Endothelial cell of umbilical vein (primary cell): ENCODE data around the gene CD247. TPM values are rescaled to one million over a fixed set of nuclear protein-coding genes. Genes with fewer than 3 reads are reported as not detected.

Source experiments
- BruUV-seq: library from RNA; stranded (reverse); fragments of 400-500 nt; replicated peaks from 2 replicates; lab custom pipeline; 2021; lab: Mats Ljungman, UMichigan
- CTCF ChIA-PET: fragments of 300-600, 350-600 bp; sonication (Branson Sonifier 250); formaldehyde crosslinking; loops from one replicate; lab custom pipeline; 2021; ENCODE audit warnings: antibody characterized with exemption, inconsistent platforms; lab: Charles Lee
- POLR2A ChIA-PET: fragments of 300-600, 350-600 bp; sonication (Branson Sonifier 250); formaldehyde crosslinking; loops from one replicate; lab custom pipeline; 2021; ENCODE audit warnings: antibody characterized with exemption, inconsistent platforms; lab: Charles Lee
- DNase-seq: peaks from one replicate; pipeline ENCODE4 v3.0.0-alpha.2; 2011; ENCODE audit warnings: low read depth, low spot score
- FAIRE-seq: peaks from 2 replicates; lab custom pipeline; 2011; peaks lifted over from hg19 to GRCh38; lab: Jason Lieb, UNC
- H2AFZ ChIP-seq: 2 replicates; pipeline ENCODE4 v1.6.0; 2012; ENCODE audit warnings: low read depth, low read length, control low read depth, inconsistent platforms
- H3K27ac ChIP-seq: 2 replicates; pipeline ENCODE4 v1.5.1; 2011; ENCODE audit warnings: low read depth, mild to moderate bottlenecking, control low read depth, low read length, moderate library complexity; ENCODE audit not compliant: insufficient read depth
- H3K27me3 ChIP-seq, 2 experiments: 2 replicates each; pipeline versions ENCODE4 v1.6.0 to v1.6.1; 2011; ENCODE audit warnings: low read length in 2 of 2, mixed read lengths in 1 of 2; ENCODE audit not compliant: control insufficient read depth in 2 of 2, insufficient read depth in 2 of 2
- H3K36me3 ChIP-seq, 2 experiments: 2 replicates in 1 of 2; 3 replicates in 1 of 2; pipeline ENCODE4 v1.5.1; 2011; ENCODE audit warnings: low read length in 2 of 2, mild to moderate bottlenecking in 1 of 2, moderate library complexity in 1 of 2; ENCODE audit not compliant: control insufficient read depth in 2 of 2, insufficient read depth in 2 of 2; ENCODE audit errors: extremely low read depth in 1 of 2
- H3K4me1 ChIP-seq: 3 replicates; pipeline ENCODE4 v1.5.1; 2011; ENCODE audit warnings: mild to moderate bottlenecking, low read length; ENCODE audit not compliant: control insufficient read depth, insufficient read depth; ENCODE audit errors: extremely low read depth
- H3K4me2 ChIP-seq: 2 replicates; pipeline ENCODE4 v1.6.1; 2011; ENCODE audit warnings: low read length, control low read depth, mixed read lengths; ENCODE audit not compliant: insufficient read depth
- H3K4me3 ChIP-seq, 3 experiments: fragments of 200-600 bp in 1 of 3; sonication (generic), shearing (Covaris generic) in 1 of 3; replicated peaks in 1 of 3; 2 replicates each; pipeline ENCODE4 v1.5.1; 2011 to 2016; ENCODE audit warnings: control low read depth in 3 of 3, low read length in 3 of 3, mild to moderate bottlenecking in 2 of 3, inconsistent platforms in 1 of 3, low read depth in 1 of 3, moderate library complexity in 1 of 3; ENCODE audit not compliant: insufficient read depth in 1 of 3
- H3K79me2 ChIP-seq: 2 replicates; pipeline ENCODE4 v1.6.0; 2012; ENCODE audit warnings: low read length, inconsistent platforms; ENCODE audit not compliant: control insufficient read depth, insufficient read depth
- H3K9ac ChIP-seq: replicated peaks from 2 replicates; pipeline ENCODE3; 2011; ENCODE audit warnings: low read length, control low read depth; ENCODE audit not compliant: insufficient read depth; ENCODE audit errors: extremely low read depth
- H3K9me1 ChIP-seq: replicated peaks from 3 replicates; pipeline ENCODE4 v1.6.0; 2011; ENCODE audit warnings: mild to moderate bottlenecking, low read length; ENCODE audit not compliant: control insufficient read depth, insufficient read depth; ENCODE audit errors: extremely low read depth
- H3K9me3 ChIP-seq: replicated peaks from 2 replicates; pipeline ENCODE4 v1.5.1; 2012; ENCODE audit warnings: low read length, inconsistent platforms; ENCODE audit not compliant: control insufficient read depth, insufficient read depth
- H4K20me1 ChIP-seq: replicated peaks from 2 replicates; pipeline ENCODE3; 2011; ENCODE audit warnings: mild to moderate bottlenecking, low read length; ENCODE audit not compliant: control insufficient read depth, insufficient read depth; ENCODE audit errors: extremely low read depth
- FOS ChIP-seq: IDR thresholded peaks from 2 replicates; pipeline ENCODE4 v1.6.1; 2011; ENCODE audit warnings: mild to moderate bottlenecking, low read length, moderate library complexity, borderline replicate concordance; ENCODE audit not compliant: insufficient read depth
- MYC ChIP-seq: IDR thresholded peaks from one replicate; pipeline ENCODE4 v1.6.1; 2011; ENCODE audit warnings: mild to moderate bottlenecking, low read depth, low read length
- POLR2AphosphoS5 ChIP-seq: IDR thresholded peaks from 2 replicates; pipeline ENCODE4 v1.6.1; 2012; ENCODE audit warnings: low read depth, mild to moderate bottlenecking, control low read depth, low read length, moderate library complexity; ENCODE audit not compliant: insufficient read depth
- dilution Hi-C: fragments of 300-500 bp; cut with MboI; formaldehyde crosslinking; loops from one replicate; pipeline ENCODE4 v1.15.0; 2019; ENCODE audit warnings: low sequenced_read_pairs; ENCODE audit not compliant: extremely low pct_ligation_motif_present
- intact Hi-C: fragments of 100-400 bp; cut with micrococcal nuclease; formaldehyde crosslinking; loops from one replicate; pipeline ENCODE4 v1.10.0; 2022
- polyA plus RNA-seq, 4 experiments: library from polyadenylated mRNA; depleted of rRNA in 3 of 4; stranded (reverse) in 3 of 4; unstranded in 1 of 4; fragments of >200 nt; gene quantifications; 2 replicates each; pipeline versions ENCODE4 v1.2.1 to v1.2.3, GENCODE V29; 2011 to 2012; ENCODE audit warnings: missing spikeins in 1 of 4
- total RNA-seq: library from RNA; stranded (reverse); gene quantifications from 2 replicates; pipeline ENCODE4 v1.2.3, GENCODE V29; 2021
- TF ChIP-seq, protein P1 (sequence below), 2 donors: IDR thresholded peaks; 1 replicate in 1 of 2; 2 replicates in 1 of 2; pipeline ENCODE4 v1.5.1; 2011; ENCODE audit warnings: low read length in 2 of 2, mild to moderate bottlenecking in 2 of 2, moderate library complexity in 2 of 2, control low read depth in 1 of 2, inconsistent platforms in 1 of 2, low read depth in 1 of 2; ENCODE audit not compliant: insufficient read depth in 1 of 2; ENCODE audit errors: extremely low read depth in 1 of 2
- TF ChIP-seq, protein P2 (sequence below): IDR thresholded peaks from 2 replicates; pipeline ENCODE4 v1.6.1; 2011; ENCODE audit not compliant: insufficient read depth, insufficient read length

The CD247 gene
- total and polyA plus RNA-seq, 2 donors (not counting 3 experiments of a cell fraction or from before 2014, with no cell fraction given) = not detected

DNA sequence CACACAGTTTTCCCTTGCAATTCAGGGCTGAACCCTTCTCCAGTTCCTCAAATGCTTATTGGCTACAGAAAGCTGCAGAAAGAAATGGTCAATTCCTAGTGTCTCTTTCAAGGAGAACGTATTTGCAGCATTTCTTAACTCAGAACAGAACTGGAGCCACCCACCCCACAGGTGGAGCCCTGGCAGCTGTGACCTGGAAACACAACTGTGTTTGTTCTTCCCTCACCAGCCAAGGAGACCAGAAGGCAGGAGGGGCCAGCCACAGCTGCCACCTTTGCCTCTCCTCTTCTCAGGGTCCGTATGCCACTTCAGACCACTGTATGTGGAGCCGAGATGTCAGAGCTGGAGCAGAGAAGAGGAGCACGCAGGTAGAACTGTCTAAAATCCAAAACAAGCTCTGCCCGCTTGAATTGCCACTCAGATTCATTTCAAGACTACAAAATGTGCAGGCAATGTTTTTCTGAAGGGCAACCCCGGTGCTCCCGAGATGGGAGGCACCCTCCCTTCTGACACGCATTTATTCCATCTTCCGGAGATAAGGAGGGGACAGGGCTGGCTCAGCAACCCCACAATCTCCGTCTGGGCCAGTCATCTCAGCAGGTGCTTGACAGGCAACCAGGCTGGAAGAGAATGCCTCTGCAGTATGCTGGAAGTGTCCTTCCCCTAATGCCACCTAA, 16.7 kb downstream of the CD247 start:
- CTCF ChIA-PET = interaction anchor here (1.5 kb wide), 1 partner anchor 32 kb away, joined by 4 read pairs; no protein-coding TSS in a partner anchor
- Histone ChIP-seq H2AFZ (no peak overlapping the region), H3K9ac (no peak overlapping the region), H3K27ac (no peak overlapping the region), H3K4me3 (no peak overlapping the region), H3K79me2 (no peaks in the 10 kb centered on the region), H3K27me3 (peaks cover 7 to 10% of the 10 kb centered on the region in 2 experiments), H3K36me3 (no peaks in the 10 kb centered on the region), H4K20me1 (no peaks in the 10 kb centered on the region), H3K9me3 (no peaks in the 10 kb centered on the region), H3K4me2 (no peak overlapping the region), H3K9me1 (no peaks in the 10 kb centered on the region), H3K4me1 (no peaks in the 10 kb centered on the region)
- TF ChIP-seq, protein P1, sequence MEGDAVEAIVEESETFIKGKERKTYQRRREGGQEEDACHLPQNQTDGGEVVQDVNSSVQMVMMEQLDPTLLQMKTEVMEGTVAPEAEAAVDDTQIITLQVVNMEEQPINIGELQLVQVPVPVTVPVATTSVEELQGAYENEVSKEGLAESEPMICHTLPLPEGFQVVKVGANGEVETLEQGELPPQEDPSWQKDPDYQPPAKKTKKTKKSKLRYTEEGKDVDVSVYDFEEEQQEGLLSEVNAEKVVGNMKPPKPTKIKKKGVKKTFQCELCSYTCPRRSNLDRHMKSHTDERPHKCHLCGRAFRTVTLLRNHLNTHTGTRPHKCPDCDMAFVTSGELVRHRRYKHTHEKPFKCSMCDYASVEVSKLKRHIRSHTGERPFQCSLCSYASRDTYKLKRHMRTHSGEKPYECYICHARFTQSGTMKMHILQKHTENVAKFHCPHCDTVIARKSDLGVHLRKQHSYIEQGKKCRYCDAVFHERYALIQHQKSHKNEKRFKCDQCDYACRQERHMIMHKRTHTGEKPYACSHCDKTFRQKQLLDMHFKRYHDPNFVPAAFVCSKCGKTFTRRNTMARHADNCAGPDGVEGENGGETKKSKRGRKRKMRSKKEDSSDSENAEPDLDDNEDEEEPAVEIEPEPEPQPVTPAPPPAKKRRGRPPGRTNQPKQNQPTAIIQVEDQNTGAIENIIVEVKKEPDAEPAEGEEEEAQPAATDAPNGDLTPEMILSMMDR (IDR thresholded peaks at IDR 0.05; ENCODE audit: extremely low read depth in 1 of 2, insufficient read depth in 1 of 2, low read depth in 1 of 2, low read length in 2 of 2) = no peak
- TF ChIP-seq, protein P2, sequence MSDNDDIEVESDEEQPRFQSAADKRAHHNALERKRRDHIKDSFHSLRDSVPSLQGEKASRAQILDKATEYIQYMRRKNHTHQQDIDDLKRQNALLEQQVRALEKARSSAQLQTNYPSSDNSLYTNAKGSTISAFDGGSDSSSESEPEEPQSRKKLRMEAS = no peak
- TF ChIP-seq MYC (no peak), POLR2AphosphoS5 (no peak), FOS (no peak)
- POLR2A ChIA-PET = no interaction called here
- FAIRE-seq (no peak), DNase-seq (no peak)
- dilution Hi-C loops = no loop called here
- intact Hi-C loops = no loop called here
- no TSS peak for BruUV-seq
